ENCODE measurements around the gene UBAC1. TPM values are rescaled to one million over a fixed set of nuclear protein-coding genes. Genes with fewer than 3 reads are reported as not detected.

Gene UBAC1
- total RNA-seq, 1 donor from 2014 or later = 57.9 TPM

- DNase-seq (ENCODE audit: extremely low spot score in 2 of 2) = no peak
- Histone ChIP-seq H3K27me3 (no peaks in the 10 kb centered on the region), H3K36me3 (no peaks in the 10 kb centered on the region), H3K9me3 (no peaks in the 10 kb centered on the region), H3K27ac (no peak overlapping the region), H3K4me3 (no peak overlapping the region), H3K4me1 (peaks cover 8% of the 10 kb centered on the region)
- intact Hi-C loops (cut with DNase I) = no loop called here
- no peak for TF ChIP-seq CTCF (IDR thresholded peaks at IDR 0.05)
- TF ChIP-seq POLR2AphosphoS5 (IDR thresholded peaks at IDR 0.05; ENCODE audit: insufficient read depth in 1 of 2, low read depth in 1 of 2) = no peak
These were observed 36.8 kb upstream of the UBAC1 start for GRCh38 chr9:135998016-135998380.

- Histone ChIP-seq H3K27me3 (no peaks in the 10 kb centered on the region), H3K9me3 (no peaks in the 10 kb centered on the region), H3K27ac (no peak overlapping the region), H3K4me3 (no peak overlapping the region), H3K4me1 (peaks cover 12% of the 10 kb centered on the region), H3K36me3 (no peaks in the 10 kb centered on the region)
- TF ChIP-seq POLR2AphosphoS5 (IDR thresholded peaks at IDR 0.05; ENCODE audit: insufficient read depth in 1 of 2, low read depth in 1 of 2) = no peak
- no peak for TF ChIP-seq CTCF (IDR thresholded peaks at IDR 0.05)
- TF ChIP-seq POLR2A (IDR thresholded peaks at IDR 0.05) = no peak
- no peak for DNase-seq (ENCODE audit: extremely low spot score in 2 of 2)
- intact Hi-C loops (cut with DNase I) = no loop called here
These were observed 36.2 kb upstream of the UBAC1 start for GRCh38 chr9:135997090-135998015.

- Histone ChIP-seq H3K9me3 (no peaks in the 10 kb centered on the region), H3K4me3 (no peak overlapping the region), H3K27me3 (no peaks in the 10 kb centered on the region), H3K4me1 (peaks cover 22% of the 10 kb centered on the region), H3K27ac (no peak overlapping the region), H3K36me3 (no peaks in the 10 kb centered on the region)
- no peak for DNase-seq (ENCODE audit: extremely low spot score in 2 of 2)
- TF ChIP-seq POLR2A (IDR thresholded peaks at IDR 0.05) (no peak), CTCF (IDR thresholded peaks at IDR 0.05) (no peak), POLR2AphosphoS5 (IDR thresholded peaks at IDR 0.05; ENCODE audit: insufficient read depth in 1 of 2, low read depth in 1 of 2) (no peak)
- intact Hi-C loops (cut with DNase I) = no loop called here
These were observed 34.6 kb upstream of the UBAC1 start for GRCh38 chr9:135995816-135996215.

- Histone ChIP-seq H3K4me1 (peaks cover 34% of the 10 kb centered on the region), H3K27me3 (no peaks in the 10 kb centered on the region), H3K4me3 (no peak overlapping the region), H3K27ac (no peak overlapping the region), H3K36me3 (no peaks in the 10 kb centered on the region), H3K9me3 (no peaks in the 10 kb centered on the region)
- TF ChIP-seq CTCF (IDR thresholded peaks at IDR 0.05) = no peak
- no peak for TF ChIP-seq POLR2A (IDR thresholded peaks at IDR 0.05)
- TF ChIP-seq POLR2AphosphoS5 (IDR thresholded peaks at IDR 0.05; ENCODE audit: insufficient read depth in 1 of 2, low read depth in 1 of 2) = no peak
- intact Hi-C loops (cut with DNase I) = no loop called here
- DNase-seq (ENCODE audit: extremely low spot score in 2 of 2) = no peak
These were observed 33.5 kb upstream of the UBAC1 start for GRCh38 chr9:135994501-135995192.

All from vagina (tissue), 2 donors.